ENCODE results near the gene DENND6A.

DNA sequence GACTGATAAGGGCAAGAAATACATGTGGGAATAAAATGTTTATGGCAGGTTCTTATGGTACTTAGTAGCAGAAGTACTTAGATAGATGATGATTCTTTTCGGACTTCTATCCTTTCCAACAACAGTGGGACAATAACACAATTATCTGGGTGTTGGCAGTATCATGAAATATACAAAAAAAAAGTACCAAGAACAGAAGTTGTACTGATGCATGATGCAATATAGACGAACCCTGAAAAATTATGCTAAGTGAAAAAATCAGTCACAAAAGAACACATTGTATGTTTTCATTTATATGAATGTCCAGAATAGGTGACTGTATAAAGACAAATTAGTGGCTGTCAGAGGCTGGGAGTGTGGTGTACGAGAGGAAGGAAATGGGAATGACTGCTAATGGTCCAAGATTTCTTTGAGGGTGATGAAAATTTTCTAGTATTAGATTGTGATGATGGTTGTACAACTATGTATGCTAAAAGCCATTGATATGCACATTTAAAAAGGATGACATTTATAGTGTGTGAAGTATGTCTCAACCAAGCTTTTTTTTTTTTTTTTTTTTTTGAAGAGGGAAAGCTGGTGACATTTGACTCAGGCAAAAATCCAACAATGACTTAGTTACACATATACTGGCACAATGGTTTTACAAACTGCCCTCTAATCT is 116.8 kb downstream of the DENND6A start:
- TF ChIP-seq, protein P1, sequence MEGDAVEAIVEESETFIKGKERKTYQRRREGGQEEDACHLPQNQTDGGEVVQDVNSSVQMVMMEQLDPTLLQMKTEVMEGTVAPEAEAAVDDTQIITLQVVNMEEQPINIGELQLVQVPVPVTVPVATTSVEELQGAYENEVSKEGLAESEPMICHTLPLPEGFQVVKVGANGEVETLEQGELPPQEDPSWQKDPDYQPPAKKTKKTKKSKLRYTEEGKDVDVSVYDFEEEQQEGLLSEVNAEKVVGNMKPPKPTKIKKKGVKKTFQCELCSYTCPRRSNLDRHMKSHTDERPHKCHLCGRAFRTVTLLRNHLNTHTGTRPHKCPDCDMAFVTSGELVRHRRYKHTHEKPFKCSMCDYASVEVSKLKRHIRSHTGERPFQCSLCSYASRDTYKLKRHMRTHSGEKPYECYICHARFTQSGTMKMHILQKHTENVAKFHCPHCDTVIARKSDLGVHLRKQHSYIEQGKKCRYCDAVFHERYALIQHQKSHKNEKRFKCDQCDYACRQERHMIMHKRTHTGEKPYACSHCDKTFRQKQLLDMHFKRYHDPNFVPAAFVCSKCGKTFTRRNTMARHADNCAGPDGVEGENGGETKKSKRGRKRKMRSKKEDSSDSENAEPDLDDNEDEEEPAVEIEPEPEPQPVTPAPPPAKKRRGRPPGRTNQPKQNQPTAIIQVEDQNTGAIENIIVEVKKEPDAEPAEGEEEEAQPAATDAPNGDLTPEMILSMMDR (IDR thresholded peaks at IDR 0.05) = no peak
- no peak for TF ChIP-seq EP300 (IDR thresholded peaks at IDR 0.05)
- no peak for TF ChIP-seq POLR2A (IDR thresholded peaks at IDR 0.05)
